Vagina (tissue), 2 donors: Measurements from ENCODE around the gene HEPHL1. TPM values are rescaled to one million over a fixed set of nuclear protein-coding genes. Genes with fewer than 3 reads are reported as not detected.

Experiments used
- DNase-seq, 2 donors: peaks; one replicate each; pipeline ENCODE4 v3.0.0-alpha.2; 2017; ENCODE audit errors: extremely low spot score in 2 of 2
- H3K27ac ChIP-seq: fragments of 200-600 bp; sonication (generic); one replicate; pipeline ENCODE4 v1.5.1; 2019
- H3K27me3 ChIP-seq: fragments of 200-600 bp; sonication (generic); one replicate; pipeline ENCODE4 v1.5.1; 2019
- H3K36me3 ChIP-seq, 2 donors: fragments of 200-600 bp; sonication (generic); one replicate each; pipeline ENCODE4 v1.5.1; 2017 to 2019
- H3K4me1 ChIP-seq: fragments of 200-600 bp; sonication (generic); one replicate; pipeline ENCODE4 v1.5.1; 2019
- H3K4me3 ChIP-seq, 2 donors: fragments of 200-600 bp; sonication (generic); 1 replicate in 1 of 2; 2 replicates in 1 of 2; pipeline ENCODE4 v1.5.1; 2016 to 2019
- H3K9me3 ChIP-seq: fragments of 200-600 bp; sonication (generic); one replicate; pipeline ENCODE4 v1.5.1; 2019
- CTCF ChIP-seq, 3 experiments: fragments of 450-650 bp in 2 of 3; fragments of 200-600 bp in 1 of 3; sonication (generic) in 1 of 3; IDR thresholded peaks; one replicate each; pipeline ENCODE4 v1.5.1; 2017 to 2019; ENCODE audit warnings: antibody characterized with exemption in 3 of 3, mild to moderate bottlenecking in 2 of 3, moderate library complexity in 2 of 3
- POLR2A ChIP-seq, 2 donors: fragments of 450-650 bp; IDR thresholded peaks; one replicate each; pipeline ENCODE4 v1.6.1; 2017; ENCODE audit warnings: antibody characterized with exemption in 2 of 2, mild to moderate bottlenecking in 2 of 2, moderate library complexity in 2 of 2
- POLR2AphosphoS5 ChIP-seq, 2 donors: sonication (generic); formaldehyde crosslinking; IDR thresholded peaks; one replicate each; pipeline ENCODE4 v1.9.0; 2017; ENCODE audit warnings: antibody characterized with exemption in 2 of 2, mild to moderate bottlenecking in 2 of 2, low read depth in 1 of 2; ENCODE audit not compliant: insufficient read depth in 1 of 2
- intact Hi-C: fragments of 100-400 bp; cut with DNase I; formaldehyde crosslinking; loops from one replicate; pipeline ENCODE4 v1.15.1; 2023
- total RNA-seq: library from RNA; depleted of rRNA; stranded (reverse); fragments of >200 nt; gene quantifications from one replicate; pipeline ENCODE4 v1.2.3, GENCODE V29; 2016

HEPHL1 gene
- total RNA-seq, 1 donor from 2014 or later, result 1.7 TPM

- TF ChIP-seq CTCF (IDR thresholded peaks at IDR 0.05), result no peak
- H3K4me3 ChIP-seq, result no peak overlapping the region
- no peak overlapping the region for H3K27ac ChIP-seq
- H3K27me3 ChIP-seq, result no peaks in the 10 kb centered on the region
- intact Hi-C loops, result no loop called here
- H3K4me1 ChIP-seq, result peaks cover 82% of the 10 kb centered on the region
- peak in 1 of 2 donors; percentile 13 for DNase-seq
- H3K9me3 ChIP-seq, result no peaks in the 10 kb centered on the region
- H3K36me3 ChIP-seq, result no peaks in the 10 kb centered on the region
Observed at GRCh38 chr11:94145916-94146315, 124.8 kb downstream of the HEPHL1 start.

GRCh38 chr11:94147433-94147845, 126.3 kb downstream of the HEPHL1 start:
- peak in 1 of 2 donors; percentile 29 for DNase-seq
- Histone ChIP-seq H3K27ac (no peak overlapping the region), H3K4me1 (peaks cover 87% of the 10 kb centered on the region), H3K27me3 (no peaks in the 10 kb centered on the region), H3K4me3 (no peak overlapping the region), H3K9me3 (no peaks in the 10 kb centered on the region), H3K36me3 (no peaks in the 10 kb centered on the region)
- intact Hi-C loops, result no loop called here
- TF ChIP-seq CTCF (IDR thresholded peaks at IDR 0.05) (no peak), POLR2AphosphoS5 (IDR thresholded peaks at IDR 0.05; ENCODE audit: insufficient read depth in 1 of 2, low read depth in 1 of 2) (no peak), POLR2A (IDR thresholded peaks at IDR 0.05) (no peak)

GRCh38 chr11:94148189-94148588, 127.0 kb downstream of the HEPHL1 start:
- DNase-seq, result peak in 1 of 2 donors; percentile 5
- Histone ChIP-seq H3K9me3 (no peaks in the 10 kb centered on the region), H3K27me3 (no peaks in the 10 kb centered on the region), H3K4me1 (peaks cover 93% of the 10 kb centered on the region), H3K36me3 (no peaks in the 10 kb centered on the region), H3K4me3 (no peak overlapping the region), H3K27ac (no peak overlapping the region)
- intact Hi-C loops, result no loop called here
- TF ChIP-seq CTCF (IDR thresholded peaks at IDR 0.05), result no peak
- no peak for TF ChIP-seq POLR2A (IDR thresholded peaks at IDR 0.05)
- TF ChIP-seq POLR2AphosphoS5 (IDR thresholded peaks at IDR 0.05; ENCODE audit: insufficient read depth in 1 of 2, low read depth in 1 of 2), result no peak

- Histone ChIP-seq H3K9me3 (no peaks in the 10 kb centered on the region), H3K4me1 (peaks cover 94% of the 10 kb centered on the region), H3K27me3 (no peaks in the 10 kb centered on the region), H3K4me3 (no peak overlapping the region), H3K27ac (no peak overlapping the region), H3K36me3 (peaks cover 0 to 7% of the 10 kb centered on the region in 2 donors)
- DNase-seq, result peak in 1 of 2 donors; percentile 25
- no peak for TF ChIP-seq CTCF (IDR thresholded peaks at IDR 0.05)
- no peak for TF ChIP-seq POLR2A (IDR thresholded peaks at IDR 0.05)
- no peak for TF ChIP-seq POLR2AphosphoS5 (IDR thresholded peaks at IDR 0.05; ENCODE audit: insufficient read depth in 1 of 2, low read depth in 1 of 2)
- intact Hi-C loops, result no loop called here
Observed at GRCh38 chr11:94149431-94150017, 128.4 kb downstream of the HEPHL1 start.

- peaks cover 91% of the 10 kb centered on the region for H3K4me1 ChIP-seq
- DNase-seq, result peak in 1 of 2 donors; percentile 62
- intact Hi-C loops, result no loop called here
- H3K36me3 ChIP-seq, result peaks cover 0 to 7% of the 10 kb centered on the region in 2 donors
- H3K27me3 ChIP-seq, result no peaks in the 10 kb centered on the region
- TF ChIP-seq POLR2AphosphoS5 (IDR thresholded peaks at IDR 0.05; ENCODE audit: insufficient read depth in 1 of 2, low read depth in 1 of 2) (no peak), POLR2A (IDR thresholded peaks at IDR 0.05) (no peak), CTCF (IDR thresholded peaks at IDR 0.05) (no peak)
- H3K9me3 ChIP-seq, result no peaks in the 10 kb centered on the region
- H3K27ac ChIP-seq, result no peak overlapping the region
- no peak overlapping the region for H3K4me3 ChIP-seq
Observed at GRCh38 chr11:94150056-94150455, 128.9 kb downstream of the HEPHL1 start.
